ENCODE measurements around the gene SLC44A4.

SLC44A4 gene

DNA sequence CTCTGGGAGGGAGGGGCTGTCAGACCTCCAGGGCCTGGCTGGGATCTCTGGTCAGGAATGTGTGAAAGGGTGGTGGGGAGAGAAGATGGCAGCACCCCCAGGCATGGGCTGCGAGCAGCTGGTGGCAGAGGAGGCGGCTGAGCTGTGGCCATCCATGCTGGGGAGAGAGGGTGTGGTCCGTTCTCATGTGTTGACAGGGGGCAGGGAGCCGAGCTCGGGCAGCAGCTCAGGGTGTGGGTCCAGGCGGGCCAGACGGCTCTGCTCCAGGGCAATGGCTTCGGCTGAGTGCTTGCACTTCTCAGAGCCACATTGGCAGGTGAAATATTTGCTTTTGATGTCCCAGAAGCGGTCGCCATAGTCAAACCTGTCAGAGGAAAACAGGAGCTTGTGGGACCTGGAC is 1.1 kb upstream of the SLC44A4 start:
- no peaks in the 10 kb centered on the region for H3K4me1 ChIP-seq (ENCODE audit: control insufficient read depth, insufficient read depth, low read length)
- H3K4me3 ChIP-seq (ENCODE audit: low read length): no peak overlapping the region
- DNase-seq (ENCODE audit: low read depth, low spot score): no peak
- WGBS (ENCODE audit: insufficient coverage, insufficient read length): no CpG with 5 or more reads among the region's 10 CpGs
- no peaks in the 10 kb centered on the region for H3K9me3 ChIP-seq (ENCODE audit: control insufficient read depth, insufficient read depth, low read length)
- no peak overlapping the region for H3K27ac ChIP-seq (ENCODE audit: low read length)
- no peaks in the 10 kb centered on the region for H3K27me3 ChIP-seq (ENCODE audit: control insufficient read depth, insufficient read depth, low read length)
- H3K36me3 ChIP-seq (ENCODE audit: control insufficient read depth, insufficient read depth, low read length): peaks cover 43% of the 10 kb centered on the region

DNA sequence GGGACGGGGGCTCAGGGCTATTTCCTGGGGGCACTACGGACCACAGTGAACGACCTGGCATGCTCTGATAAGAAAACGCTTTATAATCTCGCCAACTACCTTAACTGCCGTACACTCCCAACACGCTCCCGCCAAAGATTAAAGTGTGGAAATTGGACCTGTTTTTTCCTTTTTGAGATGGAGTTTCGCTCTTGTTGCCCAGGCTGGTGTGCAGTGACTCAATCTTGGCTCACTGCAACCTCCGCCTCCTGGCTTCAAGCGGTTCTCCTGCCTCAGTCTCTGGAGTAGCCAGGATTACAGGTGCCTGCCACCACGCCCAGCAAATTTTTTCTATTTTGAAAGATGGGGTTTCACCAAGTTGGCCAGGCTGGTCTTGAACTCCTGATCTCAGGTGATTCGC is 346 bp upstream of the SLC44A4 start:
- no peak overlapping the region for H3K4me3 ChIP-seq (ENCODE audit: low read length)
- H3K27me3 ChIP-seq (ENCODE audit: control insufficient read depth, insufficient read depth, low read length): no peaks in the 10 kb centered on the region
- no CpG with 5 or more reads among the region's 13 CpGs for WGBS (ENCODE audit: insufficient coverage, insufficient read length)
- no peak for DNase-seq (ENCODE audit: low read depth, low spot score)
- no peaks in the 10 kb centered on the region for H3K4me1 ChIP-seq (ENCODE audit: control insufficient read depth, insufficient read depth, low read length)
- no peak overlapping the region for H3K27ac ChIP-seq (ENCODE audit: low read length)
- peaks cover 36% of the 10 kb centered on the region for H3K36me3 ChIP-seq (ENCODE audit: control insufficient read depth, insufficient read depth, low read length)
- H3K9me3 ChIP-seq (ENCODE audit: control insufficient read depth, insufficient read depth, low read length): no peaks in the 10 kb centered on the region

- Histone ChIP-seq H3K9me3 (ENCODE audit: control insufficient read depth, insufficient read depth, low read length) (no peaks in the 10 kb centered on the region), H3K36me3 (ENCODE audit: control insufficient read depth, insufficient read depth, low read length) (peaks cover 29% of the 10 kb centered on the region), H3K4me1 (ENCODE audit: control insufficient read depth, insufficient read depth, low read length) (no peaks in the 10 kb centered on the region), H3K27me3 (ENCODE audit: control insufficient read depth, insufficient read depth, low read length) (no peaks in the 10 kb centered on the region), H3K4me3 (ENCODE audit: low read length) (no peak overlapping the region), H3K27ac (ENCODE audit: low read length) (no peak overlapping the region)
- no CpG with 5 or more reads among the region's 3 CpGs for WGBS (ENCODE audit: insufficient coverage, insufficient read length)
- DNase-seq (ENCODE audit: low read depth, low spot score): no peak
Observed at GRCh38 chr6:31878222-31878621, 575 bp downstream of the SLC44A4 start.

GRCh38 chr6:31877651-31878161 is 1.1 kb downstream of the SLC44A4 start:
- no peaks in the 10 kb centered on the region for H3K27me3 ChIP-seq (ENCODE audit: control insufficient read depth, insufficient read depth, low read length)
- WGBS (ENCODE audit: insufficient coverage, insufficient read length): no CpG with 5 or more reads among the region's 10 CpGs
- H3K27ac ChIP-seq (ENCODE audit: low read length): no peak overlapping the region
- H3K4me1 ChIP-seq (ENCODE audit: control insufficient read depth, insufficient read depth, low read length): no peaks in the 10 kb centered on the region
- H3K4me3 ChIP-seq (ENCODE audit: low read length): no peak overlapping the region
- DNase-seq (ENCODE audit: low read depth, low spot score): no peak
- no peaks in the 10 kb centered on the region for H3K9me3 ChIP-seq (ENCODE audit: control insufficient read depth, insufficient read depth, low read length)
- peaks cover 24% of the 10 kb centered on the region for H3K36me3 ChIP-seq (ENCODE audit: control insufficient read depth, insufficient read depth, low read length)

DNA sequence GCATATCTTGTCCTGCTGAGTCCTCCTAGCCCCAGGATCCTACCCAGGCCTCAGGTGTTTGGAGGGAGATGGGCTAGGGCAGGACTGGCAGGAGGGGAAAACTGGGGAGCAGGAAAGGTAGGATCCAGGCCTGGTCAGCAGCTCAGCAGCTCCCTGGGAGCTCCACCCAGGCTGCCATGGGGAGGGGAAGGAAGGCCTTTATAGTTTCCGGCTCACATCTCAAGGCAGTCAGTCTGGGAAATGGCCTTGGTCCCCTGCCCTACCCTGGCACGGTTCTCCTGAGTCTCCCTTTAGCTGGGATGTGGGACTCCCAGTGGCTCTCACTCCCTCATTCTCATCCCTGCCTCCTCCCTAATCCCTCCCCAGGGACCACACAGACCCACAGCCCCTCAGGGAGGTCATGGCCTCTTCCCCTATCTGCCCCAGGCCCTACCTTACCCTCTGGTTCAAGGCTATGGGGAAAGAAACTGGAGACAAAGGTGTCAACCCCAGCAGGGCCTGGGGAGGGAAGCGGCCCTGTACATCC is 1.6 kb downstream of the SLC44A4 start:
- no peak for DNase-seq (ENCODE audit: low read depth, low spot score)
- Histone ChIP-seq H3K27ac (ENCODE audit: low read length) (no peak overlapping the region), H3K36me3 (ENCODE audit: control insufficient read depth, insufficient read depth, low read length) (peaks cover 19% of the 10 kb centered on the region), H3K4me3 (ENCODE audit: low read length) (no peak overlapping the region), H3K4me1 (ENCODE audit: control insufficient read depth, insufficient read depth, low read length) (no peaks in the 10 kb centered on the region), H3K27me3 (ENCODE audit: control insufficient read depth, insufficient read depth, low read length) (no peaks in the 10 kb centered on the region), H3K9me3 (ENCODE audit: control insufficient read depth, insufficient read depth, low read length) (no peaks in the 10 kb centered on the region)
- WGBS (ENCODE audit: insufficient coverage, insufficient read length): no CpG with 5 or more reads among the region's 3 CpGs

GRCh38 chr6:31876357-31876756 is 2.4 kb downstream of the SLC44A4 start:
- no CpG with 5 or more reads among the region's 7 CpGs for WGBS (ENCODE audit: insufficient coverage, insufficient read length)
- H3K36me3 ChIP-seq (ENCODE audit: control insufficient read depth, insufficient read depth, low read length): peaks cover 15% of the 10 kb centered on the region
- H3K4me1 ChIP-seq (ENCODE audit: control insufficient read depth, insufficient read depth, low read length): no peaks in the 10 kb centered on the region
- DNase-seq (ENCODE audit: low read depth, low spot score): no peak
- no peaks in the 10 kb centered on the region for H3K9me3 ChIP-seq (ENCODE audit: control insufficient read depth, insufficient read depth, low read length)
- no peaks in the 10 kb centered on the region for H3K27me3 ChIP-seq (ENCODE audit: control insufficient read depth, insufficient read depth, low read length)
- H3K27ac ChIP-seq (ENCODE audit: low read length): no peak overlapping the region
- H3K4me3 ChIP-seq (ENCODE audit: low read length): no peak overlapping the region

DNA sequence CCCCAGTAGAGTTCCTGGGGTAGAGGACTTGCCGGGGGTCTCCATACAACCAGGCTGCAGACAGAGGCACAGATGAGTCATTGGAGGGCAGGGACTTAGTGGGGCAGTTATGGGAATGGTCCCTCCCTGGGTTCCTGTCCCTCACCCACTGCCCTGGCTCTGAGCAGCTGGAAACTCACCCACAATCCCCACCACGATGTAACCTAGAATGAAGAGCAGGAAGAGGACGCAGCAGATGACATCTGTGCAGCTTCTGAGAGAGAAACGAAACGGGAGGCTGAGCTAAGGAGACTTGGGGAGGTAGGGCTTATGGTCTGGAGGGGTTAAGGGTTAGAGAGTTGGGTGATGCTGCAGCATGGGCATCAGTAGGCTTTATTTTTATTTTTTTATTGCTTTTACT is 2.9 kb downstream of the SLC44A4 start:
- WGBS (ENCODE audit: insufficient coverage, insufficient read length): no CpG with 5 or more reads among the region's 5 CpGs
- Histone ChIP-seq H3K9me3 (ENCODE audit: control insufficient read depth, insufficient read depth, low read length) (no peaks in the 10 kb centered on the region), H3K27ac (ENCODE audit: low read length) (no peak overlapping the region), H3K4me1 (ENCODE audit: control insufficient read depth, insufficient read depth, low read length) (no peaks in the 10 kb centered on the region; the same call in 1 of the 2 replicates), H3K27me3 (ENCODE audit: control insufficient read depth, insufficient read depth, low read length) (no peaks in the 10 kb centered on the region), H3K36me3 (ENCODE audit: control insufficient read depth, insufficient read depth, low read length) (peaks cover 10% of the 10 kb centered on the region), H3K4me3 (ENCODE audit: low read length) (no peak overlapping the region)
- DNase-seq (ENCODE audit: low read depth, low spot score): no peak

DNA sequence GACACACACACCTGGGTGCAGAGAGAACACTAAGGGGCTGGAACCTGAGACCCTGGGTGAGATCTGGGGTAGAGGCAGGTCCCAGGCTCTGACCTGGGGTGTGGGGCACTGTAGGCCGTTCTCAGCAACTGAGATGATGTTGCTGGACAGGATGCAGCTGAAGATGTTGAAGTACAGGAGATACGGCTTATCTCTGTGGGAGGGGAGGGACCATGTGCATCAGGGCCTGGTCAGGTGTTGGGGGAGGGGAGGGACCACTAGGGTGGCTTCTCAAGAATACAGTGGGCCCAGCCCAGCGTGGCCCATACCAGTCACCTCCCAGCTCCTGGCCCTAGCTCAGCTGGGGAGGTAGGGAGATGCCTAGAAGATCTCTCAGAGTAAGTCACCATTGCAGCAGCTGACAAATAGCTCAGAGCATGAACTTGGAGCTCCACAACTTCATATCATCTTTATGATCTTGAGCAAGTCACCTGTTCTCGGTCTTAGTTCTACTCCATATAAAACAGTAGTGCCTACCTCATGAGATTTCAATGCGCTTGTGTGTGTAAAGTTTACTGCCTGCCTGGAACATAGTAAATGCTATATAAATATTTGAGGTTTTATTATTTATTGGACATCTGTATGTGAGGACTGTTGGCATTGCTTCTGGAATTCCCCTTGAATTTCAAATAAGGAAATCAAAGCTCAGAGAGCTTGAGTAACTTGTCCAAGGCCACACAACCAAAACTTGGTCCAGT is 3.8 kb downstream of the SLC44A4 start:
- no peak overlapping the region for H3K27ac ChIP-seq (ENCODE audit: low read length)
- no peak overlapping the region for H3K4me3 ChIP-seq (ENCODE audit: low read length)
- WGBS (ENCODE audit: insufficient coverage, insufficient read length): no CpG with 5 or more reads among the region's 5 CpGs
- peaks cover 5% of the 10 kb centered on the region; the same call in 1 of the 2 replicates for H3K36me3 ChIP-seq (ENCODE audit: control insufficient read depth, insufficient read depth, low read length)
- H3K9me3 ChIP-seq (ENCODE audit: control insufficient read depth, insufficient read depth, low read length): no peaks in the 10 kb centered on the region
- no peak for DNase-seq (ENCODE audit: low read depth, low spot score)
- H3K27me3 ChIP-seq (ENCODE audit: control insufficient read depth, insufficient read depth, low read length): no peaks in the 10 kb centered on the region
- H3K4me1 ChIP-seq (ENCODE audit: control insufficient read depth, insufficient read depth, low read length): no peaks in the 10 kb centered on the region; the same call in 1 of the 2 replicates

- Histone ChIP-seq H3K9me3 (ENCODE audit: control insufficient read depth, insufficient read depth, low read length) (no peaks in the 10 kb centered on the region), H3K27me3 (ENCODE audit: control insufficient read depth, insufficient read depth, low read length) (no peaks in the 10 kb centered on the region), H3K4me3 (ENCODE audit: low read length) (no peak overlapping the region), H3K4me1 (ENCODE audit: control insufficient read depth, insufficient read depth, low read length) (no peaks in the 10 kb centered on the region; the same call in 1 of the 2 replicates), H3K27ac (ENCODE audit: low read length) (no peak overlapping the region), H3K36me3 (ENCODE audit: control insufficient read depth, insufficient read depth, low read length) (no peaks in the 10 kb centered on the region)
- DNase-seq (ENCODE audit: low read depth, low spot score): no peak
- WGBS (ENCODE audit: insufficient coverage, insufficient read length): no CpG with 5 or more reads among the region's 4 CpGs
Observed at GRCh38 chr6:31874084-31874670, 4.6 kb downstream of the SLC44A4 start.

DNA sequence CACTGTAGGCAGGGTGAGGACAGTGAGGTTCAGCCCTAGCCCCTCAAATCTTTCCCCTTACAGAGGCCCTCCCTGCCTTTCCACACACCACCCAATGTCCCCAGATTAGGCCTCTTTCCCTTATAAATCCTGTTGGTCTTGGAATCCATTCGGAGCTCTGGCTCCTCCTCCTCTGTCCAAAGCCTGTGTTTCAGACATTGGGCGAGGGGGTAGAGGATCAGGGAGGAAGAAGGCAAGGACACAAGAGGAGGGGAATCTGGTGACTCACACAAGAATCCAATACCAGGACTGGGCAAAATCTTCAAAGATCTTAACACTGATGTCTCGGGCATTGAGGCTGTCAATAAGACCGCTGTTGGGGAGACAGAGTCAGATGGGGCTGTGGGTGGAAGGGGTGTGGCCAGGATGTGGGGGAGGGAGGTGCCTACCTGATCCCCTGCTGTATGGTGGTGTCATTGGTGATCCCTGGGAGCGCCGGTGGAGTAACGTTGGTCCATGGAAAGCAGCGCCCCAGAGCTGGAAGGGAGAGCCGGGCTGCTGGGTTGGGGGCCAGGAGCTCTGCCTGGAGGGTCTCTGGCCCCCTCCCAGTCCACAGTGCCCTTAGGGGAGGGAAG is 7.6 kb downstream of the SLC44A4 start:
- no peaks in the 10 kb centered on the region; the same call in 1 of the 2 replicates for H3K4me1 ChIP-seq (ENCODE audit: control insufficient read depth, insufficient read depth, low read length)
- DNase-seq (ENCODE audit: low read depth, low spot score): no peak
- WGBS (ENCODE audit: insufficient coverage, insufficient read length): no CpG with 5 or more reads among the region's 9 CpGs
- no peak overlapping the region for H3K27ac ChIP-seq (ENCODE audit: low read length)
- no peaks in the 10 kb centered on the region for H3K27me3 ChIP-seq (ENCODE audit: control insufficient read depth, insufficient read depth, low read length)
- H3K36me3 ChIP-seq (ENCODE audit: control insufficient read depth, insufficient read depth, low read length): no peaks in the 10 kb centered on the region
- H3K4me3 ChIP-seq (ENCODE audit: low read length): no peak overlapping the region
- no peaks in the 10 kb centered on the region for H3K9me3 ChIP-seq (ENCODE audit: control insufficient read depth, insufficient read depth, low read length)
